Activated naive CD8-positive, alpha-beta T cell treated with anti-CD3 and anti-CD28 coated beads, Interleukin-2, amount 50 U/mL, for 16 hours (primary cell): ENCODE data around the gene PCED1B.
"Not testable (repeated sequence)": the region's sequence is repeated elsewhere in the genome, so short reads cannot be mapped to it uniquely, and the experiment has no call there.

ENCODE experiments used
- DNase-seq: peaks from one replicate; pipeline ENCODE4 v3.0.0-alpha.2; 2020; ENCODE audit warnings: low read depth, low spot score

The PCED1B gene

GRCh38 chr12:47164724-47165439, 85.5 kb downstream of the PCED1B start:
- no peak for DNase-seq

- no peak for DNase-seq
Observed at GRCh38 chr12:47165934-47166333, 86.5 kb downstream of the PCED1B start.

GRCh38 chr12:47166365-47166764, 86.9 kb downstream of the PCED1B start:
- DNase-seq: no peak

GRCh38 chr12:47170281-47170680, 90.9 kb downstream of the PCED1B start:
- DNase-seq: not testable (repeated sequence)

- no peak for DNase-seq
Observed at GRCh38 chr12:47178014-47178413, 98.6 kb downstream of the PCED1B start.

GRCh38 chr12:47182164-47182938, 102.9 kb downstream of the PCED1B start:
- not testable (repeated sequence) for DNase-seq

GRCh38 chr12:47184229-47184628, 104.8 kb downstream of the PCED1B start:
- DNase-seq: no peak

GRCh38 chr12:47184813-47185212, 105.4 kb downstream of the PCED1B start:
- no peak for DNase-seq

- DNase-seq: no peak
Observed at GRCh38 chr12:47186246-47186645, 106.8 kb downstream of the PCED1B start.

GRCh38 chr12:47188576-47189441, 109.4 kb downstream of the PCED1B start:
- DNase-seq: no peak

GRCh38 chr12:47189728-47190127, 110.3 kb downstream of the PCED1B start:
- no peak for DNase-seq

- no peak for DNase-seq
Observed at GRCh38 chr12:47190271-47190750, 110.9 kb downstream of the PCED1B start.

- no peak for DNase-seq
Observed at GRCh38 chr12:47190905-47191304, 111.5 kb downstream of the PCED1B start.

GRCh38 chr12:47192051-47192450, 112.6 kb downstream of the PCED1B start:
- no peak for DNase-seq

- no peak for DNase-seq
Observed at GRCh38 chr12:47193066-47193465, 113.6 kb downstream of the PCED1B start.

GRCh38 chr12:47194501-47194900, 115.1 kb downstream of the PCED1B start:
- DNase-seq: no peak

- no peak for DNase-seq
Observed at GRCh38 chr12:47200446-47200845, 121.0 kb downstream of the PCED1B start.

GRCh38 chr12:47201190-47201589, 121.8 kb downstream of the PCED1B start:
- not testable (repeated sequence) for DNase-seq

GRCh38 chr12:47202176-47202575, 122.8 kb downstream of the PCED1B start:
- no peak for DNase-seq

- no peak for DNase-seq
Observed at GRCh38 chr12:47205532-47206449, 126.4 kb downstream of the PCED1B start.
